GM12878 (cell line): ENCODE results near the gene HERC4. TPM values are rescaled to one million over a fixed set of nuclear protein-coding genes. Genes with fewer than 3 reads are reported as not detected.

Experiments used
- ASH2L ChIP-seq: fragments of 300-600, 200-600 bp; sonication (generic); IDR thresholded peaks from 2 replicates; pipeline ENCODE4 v1.6.1; 2017; ENCODE audit warnings: low read depth, mild to moderate bottlenecking, borderline replicate concordance
- CREB1 ChIP-seq: IDR thresholded peaks from 2 replicates; pipeline ENCODE4 v1.6.1; 2012; ENCODE audit warnings: low read depth, mild to moderate bottlenecking, inconsistent platforms
- IRF5 ChIP-seq: fragments of 450-650 bp; IDR thresholded peaks from 2 replicates; pipeline ENCODE4 v1.6.1; 2017; ENCODE audit warnings: borderline replicate concordance
- MLLT1 ChIP-seq: fragments of 450-650 bp; IDR thresholded peaks from 2 replicates; pipeline ENCODE4 v1.6.1; 2016; ENCODE audit warnings: mild to moderate bottlenecking
- NKRF ChIP-seq: fragments of 450-650 bp; conservative IDR thresholded peaks from 2 replicates; pipeline ENCODE4 v1.6.1; 2017; ENCODE audit warnings: mild to moderate bottlenecking, moderate library complexity
- PBX3 ChIP-seq: IDR thresholded peaks from 2 replicates; pipeline ENCODE4 v1.6.1; 2011; ENCODE audit warnings: mild to moderate bottlenecking, low read depth, low read length, moderate library complexity; ENCODE audit not compliant: insufficient replicate concordance
- PML ChIP-seq: IDR thresholded peaks from 2 replicates; pipeline ENCODE4 v1.6.1; 2012; ENCODE audit warnings: low read length, inconsistent platforms
- POLR2AphosphoS2 ChIP-seq: IDR thresholded peaks from 2 replicates; pipeline ENCODE4 v1.6.1; 2011; ENCODE audit warnings: low read depth, mild to moderate bottlenecking, low read length, improper control_type of control experiment, moderate library complexity
- SUZ12 ChIP-seq: fragments of 200-600 bp; sonication (generic); IDR thresholded peaks from one replicate; pipeline ENCODE4 v1.6.1; 2018; ENCODE audit warnings: antibody characterized with exemption, mild to moderate bottlenecking; ENCODE audit not compliant: unreplicated experiment
- USF1 ChIP-seq: IDR thresholded peaks from 2 replicates; pipeline ENCODE4 v1.6.1; 2011; ENCODE audit warnings: borderline replicate concordance, low read depth, mild to moderate bottlenecking, moderate library complexity, mixed read lengths, low read length; ENCODE audit not compliant: insufficient read depth; ENCODE audit errors: extremely low read length
- ZNF207 ChIP-seq: fragments of 450-650 bp; IDR thresholded peaks from 2 replicates; pipeline ENCODE4 v1.6.1; 2014; ENCODE audit warnings: antibody characterized with exemption, mild to moderate bottlenecking, borderline replicate concordance
- ZNF622 ChIP-seq: fragments of 450-650 bp; IDR thresholded peaks from 2 replicates; pipeline ENCODE4 v1.6.1; 2017; ENCODE audit warnings: mild to moderate bottlenecking, inconsistent platforms
- polyA plus RNA-seq, 11 experiments: library from polyadenylated mRNA; depleted of rRNA in 4 of 11; unstranded in 6 of 11; stranded (reverse) in 5 of 11; fragments of >200 nt; fragmentation: Nextera tagmentation in 4 of 11; fragmentation: Illumina TruSeq in 1 of 11; extraction: Ambion mirVana in 4 of 11; extraction: Trizol in 1 of 11; gene quantifications; 1 replicate in 1 of 11; 2 replicates in 10 of 11; pipeline versions ENCODE4 v1.2.1 to v1.2.3, GENCODE V29; 2011 to 2016; ENCODE audit warnings: inconsistent platforms in 2 of 11, missing spikeins in 2 of 11, low read depth in 1 of 11
- total RNA-seq, 4 experiments: library from RNA; depleted of rRNA in 3 of 4; stranded (reverse); fragments of >200 nt in 3 of 4; fragmentation: Illumina TruSeq in 1 of 4; extraction: Trizol in 1 of 4; gene quantifications; 2 replicates each; pipeline versions ENCODE4 v1.2.1 to v1.2.3, GENCODE V29; 2013 to 2021
- TF ChIP-seq, protein P1 (sequence below): IDR thresholded peaks from 2 replicates; pipeline ENCODE4 v1.6.1; 2012; ENCODE audit warnings: improper control_type of control experiment, low read depth, low read length; ENCODE audit not compliant: insufficient replicate concordance
- TF ChIP-seq, protein P2 (sequence below): fragments of 450-650 bp; IDR thresholded peaks from 2 replicates; pipeline ENCODE4 v1.6.1; 2016; ENCODE audit warnings: mild to moderate bottlenecking

HERC4 gene
- total and polyA plus RNA-seq, 10 of the 15 experiments (the other 5 are each of a cell fraction or from before 2014, with no cell fraction given), result 9.7 to 36.8 (median 23.4) TPM

DNA sequence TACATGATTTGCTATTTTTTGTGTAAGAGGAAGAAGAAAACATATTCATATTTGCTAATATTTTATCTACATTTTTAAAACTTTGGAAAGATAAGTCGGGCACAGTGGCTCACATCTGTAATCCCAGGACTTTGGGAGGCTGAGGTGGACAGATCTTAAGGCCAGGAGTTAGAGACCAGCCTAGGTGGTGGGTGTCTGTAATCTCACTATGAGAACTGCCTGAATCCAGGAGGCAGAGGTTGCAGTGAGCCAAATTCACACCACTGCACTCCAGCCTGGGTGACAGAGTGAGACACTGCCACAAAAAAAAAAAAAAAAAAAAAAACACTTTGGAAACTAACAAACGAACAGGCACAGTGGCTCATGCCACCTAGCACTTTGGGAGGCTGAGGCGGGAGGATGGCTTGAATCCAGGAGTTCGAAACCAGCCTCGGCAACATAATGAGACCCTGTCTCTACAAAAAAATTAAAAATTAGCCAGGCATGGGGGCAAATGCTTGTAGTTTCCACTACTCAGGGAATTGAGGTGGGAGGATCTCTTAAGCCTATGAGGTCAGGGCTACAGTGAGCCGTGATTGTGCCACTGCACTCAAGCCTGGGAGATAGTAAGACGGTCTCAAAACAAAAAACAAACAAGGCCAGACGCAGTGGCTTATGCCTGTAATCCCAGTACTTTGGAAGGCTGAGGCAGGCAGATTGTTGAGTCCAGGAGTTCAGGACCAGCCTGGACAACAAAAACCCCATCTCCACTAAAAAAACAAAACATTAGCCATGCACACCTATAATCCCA lies 25.6 kb downstream of the HERC4 start (continued):
- TF ChIP-seq, protein P1, sequence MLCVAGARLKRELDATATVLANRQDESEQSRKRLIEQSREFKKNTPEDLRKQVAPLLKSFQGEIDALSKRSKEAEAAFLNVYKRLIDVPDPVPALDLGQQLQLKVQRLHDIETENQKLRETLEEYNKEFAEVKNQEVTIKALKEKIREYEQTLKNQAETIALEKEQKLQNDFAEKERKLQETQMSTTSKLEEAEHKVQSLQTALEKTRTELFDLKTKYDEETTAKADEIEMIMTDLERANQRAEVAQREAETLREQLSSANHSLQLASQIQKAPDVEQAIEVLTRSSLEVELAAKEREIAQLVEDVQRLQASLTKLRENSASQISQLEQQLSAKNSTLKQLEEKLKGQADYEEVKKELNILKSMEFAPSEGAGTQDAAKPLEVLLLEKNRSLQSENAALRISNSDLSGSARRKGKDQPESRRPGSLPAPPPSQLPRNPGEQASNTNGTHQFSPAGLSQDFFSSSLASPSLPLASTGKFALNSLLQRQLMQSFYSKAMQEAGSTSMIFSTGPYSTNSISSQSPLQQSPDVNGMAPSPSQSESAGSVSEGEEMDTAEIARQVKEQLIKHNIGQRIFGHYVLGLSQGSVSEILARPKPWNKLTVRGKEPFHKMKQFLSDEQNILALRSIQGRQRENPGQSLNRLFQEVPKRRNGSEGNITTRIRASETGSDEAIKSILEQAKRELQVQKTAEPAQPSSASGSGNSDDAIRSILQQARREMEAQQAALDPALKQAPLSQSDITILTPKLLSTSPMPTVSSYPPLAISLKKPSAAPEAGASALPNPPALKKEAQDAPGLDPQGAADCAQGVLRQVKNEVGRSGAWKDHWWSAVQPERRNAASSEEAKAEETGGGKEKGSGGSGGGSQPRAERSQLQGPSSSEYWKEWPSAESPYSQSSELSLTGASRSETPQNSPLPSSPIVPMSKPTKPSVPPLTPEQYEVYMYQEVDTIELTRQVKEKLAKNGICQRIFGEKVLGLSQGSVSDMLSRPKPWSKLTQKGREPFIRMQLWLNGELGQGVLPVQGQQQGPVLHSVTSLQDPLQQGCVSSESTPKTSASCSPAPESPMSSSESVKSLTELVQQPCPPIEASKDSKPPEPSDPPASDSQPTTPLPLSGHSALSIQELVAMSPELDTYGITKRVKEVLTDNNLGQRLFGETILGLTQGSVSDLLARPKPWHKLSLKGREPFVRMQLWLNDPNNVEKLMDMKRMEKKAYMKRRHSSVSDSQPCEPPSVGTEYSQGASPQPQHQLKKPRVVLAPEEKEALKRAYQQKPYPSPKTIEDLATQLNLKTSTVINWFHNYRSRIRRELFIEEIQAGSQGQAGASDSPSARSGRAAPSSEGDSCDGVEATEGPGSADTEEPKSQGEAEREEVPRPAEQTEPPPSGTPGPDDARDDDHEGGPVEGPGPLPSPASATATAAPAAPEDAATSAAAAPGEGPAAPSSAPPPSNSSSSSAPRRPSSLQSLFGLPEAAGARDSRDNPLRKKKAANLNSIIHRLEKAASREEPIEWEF, result no peak
- TF ChIP-seq CREB1 (no peak), PBX3 (no peak), ZNF622 (no peak), ZNF207 (no peak), POLR2AphosphoS2 (no peak), IRF5 (no peak), PML (no peak), MLLT1 (no peak), ASH2L (no peak), NKRF (no peak), USF1 (no peak), SUZ12 (no peak)
- TF ChIP-seq, protein P2, sequence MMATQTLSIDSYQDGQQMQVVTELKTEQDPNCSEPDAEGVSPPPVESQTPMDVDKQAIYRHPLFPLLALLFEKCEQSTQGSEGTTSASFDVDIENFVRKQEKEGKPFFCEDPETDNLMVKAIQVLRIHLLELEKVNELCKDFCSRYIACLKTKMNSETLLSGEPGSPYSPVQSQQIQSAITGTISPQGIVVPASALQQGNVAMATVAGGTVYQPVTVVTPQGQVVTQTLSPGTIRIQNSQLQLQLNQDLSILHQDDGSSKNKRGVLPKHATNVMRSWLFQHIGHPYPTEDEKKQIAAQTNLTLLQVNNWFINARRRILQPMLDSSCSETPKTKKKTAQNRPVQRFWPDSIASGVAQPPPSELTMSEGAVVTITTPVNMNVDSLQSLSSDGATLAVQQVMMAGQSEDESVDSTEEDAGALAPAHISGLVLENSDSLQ, result no peak
